ENCODE measurements around the gene MAPKAP1.

MAPKAP1 gene

DNA sequence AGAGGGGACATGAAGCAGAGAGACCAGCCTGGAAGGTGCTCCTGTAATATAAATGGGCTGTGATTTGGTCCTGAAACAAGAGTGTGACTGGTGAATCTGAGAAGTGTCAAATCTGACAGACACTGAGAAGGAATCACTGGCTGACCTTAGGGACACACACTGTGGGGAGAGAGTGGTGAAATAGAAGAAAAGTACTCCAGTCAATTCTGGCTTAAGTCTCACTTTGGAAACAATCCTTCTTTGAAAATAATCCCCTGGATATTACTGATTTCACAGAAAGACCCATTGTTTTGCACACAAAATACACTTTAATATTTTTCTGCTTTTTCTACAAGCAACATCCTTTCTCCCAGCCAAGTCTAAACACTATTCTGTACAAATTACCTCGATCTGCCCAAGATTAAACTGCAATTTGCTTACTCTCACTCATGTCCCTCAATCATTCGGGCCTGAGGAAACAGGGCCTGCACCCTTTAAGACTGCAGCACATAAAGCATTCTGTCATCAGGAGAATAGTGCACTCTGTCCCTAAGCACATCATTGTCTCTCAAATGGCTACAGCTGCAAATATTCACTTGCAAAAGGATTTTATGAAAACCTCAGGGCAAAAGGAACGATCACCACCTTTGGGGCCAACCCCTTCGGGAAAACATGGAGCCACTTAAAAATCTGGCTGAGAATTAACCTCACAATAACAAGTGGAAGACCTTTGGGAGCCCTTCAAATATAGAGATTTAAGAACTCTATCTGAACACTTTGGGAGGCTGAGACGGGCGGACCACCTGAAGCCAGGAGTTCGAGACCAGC, 68.6 kb downstream of the MAPKAP1 start:
- no peak for DNase-seq

DNA sequence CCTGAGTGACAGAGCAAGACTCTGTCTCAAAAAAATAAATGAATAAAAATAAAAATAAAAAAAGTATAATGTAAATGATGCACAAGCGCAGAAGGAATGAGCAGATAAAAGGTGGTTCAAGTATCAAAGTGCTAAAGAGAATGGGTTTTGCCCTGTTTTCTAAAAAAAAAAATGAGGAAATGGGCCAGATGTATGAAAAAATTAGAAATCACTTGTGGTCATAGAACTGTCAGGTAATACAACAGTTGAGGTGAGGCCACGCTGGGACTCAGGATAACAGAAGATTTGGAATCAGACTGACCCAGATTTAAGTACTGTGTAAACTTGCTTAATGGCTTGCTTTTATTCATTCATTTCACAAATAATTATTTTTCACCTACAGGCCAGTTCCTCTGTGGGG, 69.8 kb downstream of the MAPKAP1 start:
- no peak for DNase-seq

DNA sequence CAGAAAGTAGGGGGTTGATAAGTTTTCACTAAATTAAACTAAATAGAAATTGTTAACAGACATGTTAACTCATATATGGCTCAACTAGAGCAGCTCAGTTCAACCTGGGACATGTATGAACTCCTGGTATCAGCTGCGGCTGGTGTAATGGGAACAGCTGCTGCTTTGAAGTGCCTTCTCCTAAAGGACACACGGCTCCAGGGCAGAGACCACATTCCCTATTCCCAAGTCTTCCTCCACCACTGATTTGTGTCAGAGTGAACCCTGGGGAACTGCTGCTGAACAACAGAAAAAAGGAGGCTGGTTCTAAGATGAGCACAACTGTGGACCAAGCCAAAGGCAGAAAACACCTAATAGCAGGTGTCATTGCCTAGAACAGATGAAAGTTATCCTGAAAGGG, 71.1 kb downstream of the MAPKAP1 start:
- no peak for DNase-seq

DNA sequence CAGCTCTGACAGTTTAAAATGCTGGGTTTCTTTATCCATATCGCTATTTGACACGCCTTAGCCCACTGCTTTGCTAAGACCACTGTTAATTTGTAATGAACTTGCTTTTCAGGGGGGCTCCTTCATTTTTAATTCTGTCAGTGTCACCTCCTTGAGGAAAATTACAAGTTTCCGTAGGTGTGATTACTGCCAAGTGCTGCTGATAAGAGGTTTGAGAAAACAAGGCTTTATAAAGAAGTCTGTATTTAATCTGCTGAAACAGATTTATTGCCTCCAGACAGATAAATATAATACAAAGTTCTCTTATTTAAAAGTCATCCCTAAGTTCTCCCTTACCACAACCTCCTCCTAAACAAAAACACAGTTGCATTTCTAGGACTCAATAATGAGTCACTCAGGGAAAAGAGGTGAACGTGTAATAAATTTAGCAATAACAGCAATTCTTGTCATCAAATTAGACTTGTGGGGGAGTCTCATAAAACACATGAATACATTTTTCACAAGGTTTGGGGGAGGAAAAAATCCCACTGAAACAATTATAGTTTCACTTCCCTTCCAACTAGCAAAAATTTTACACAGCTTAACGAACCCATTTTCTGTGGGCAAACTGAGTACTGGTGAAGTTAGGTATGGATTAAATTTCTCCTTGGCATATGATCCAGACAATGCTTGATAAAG, 72.8 kb downstream of the MAPKAP1 start:
- DNase-seq = no peak

DNA sequence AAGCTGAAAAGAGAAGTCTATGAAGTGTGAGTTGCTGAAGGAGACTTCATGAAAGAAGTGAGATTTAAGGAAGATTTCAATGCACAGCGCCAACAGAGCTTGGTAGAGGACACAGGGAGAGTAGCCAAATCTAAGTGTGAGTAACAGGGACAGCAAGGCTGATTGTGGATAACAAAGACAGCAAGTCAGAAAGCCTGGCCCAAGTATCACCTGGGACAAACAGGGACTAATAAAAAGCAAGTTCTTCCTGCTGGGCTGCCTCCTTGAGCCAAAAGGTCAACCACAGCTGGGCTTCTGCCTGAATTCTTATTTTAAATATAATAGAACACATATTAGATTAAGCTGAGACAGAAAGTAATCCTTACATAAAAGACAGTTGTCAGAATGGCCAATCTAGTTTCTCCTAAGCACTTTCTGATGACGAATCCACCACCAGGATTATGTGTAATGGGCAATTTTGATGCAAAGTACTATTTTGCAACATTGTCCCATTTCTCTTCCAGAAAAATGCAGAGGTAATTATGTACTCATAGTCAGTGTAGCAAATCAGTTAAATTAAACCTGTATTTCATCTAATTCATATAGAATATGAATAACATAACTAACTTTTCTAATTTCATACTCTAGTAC, 73.8 kb downstream of the MAPKAP1 start:
- no peak for DNase-seq

DNA sequence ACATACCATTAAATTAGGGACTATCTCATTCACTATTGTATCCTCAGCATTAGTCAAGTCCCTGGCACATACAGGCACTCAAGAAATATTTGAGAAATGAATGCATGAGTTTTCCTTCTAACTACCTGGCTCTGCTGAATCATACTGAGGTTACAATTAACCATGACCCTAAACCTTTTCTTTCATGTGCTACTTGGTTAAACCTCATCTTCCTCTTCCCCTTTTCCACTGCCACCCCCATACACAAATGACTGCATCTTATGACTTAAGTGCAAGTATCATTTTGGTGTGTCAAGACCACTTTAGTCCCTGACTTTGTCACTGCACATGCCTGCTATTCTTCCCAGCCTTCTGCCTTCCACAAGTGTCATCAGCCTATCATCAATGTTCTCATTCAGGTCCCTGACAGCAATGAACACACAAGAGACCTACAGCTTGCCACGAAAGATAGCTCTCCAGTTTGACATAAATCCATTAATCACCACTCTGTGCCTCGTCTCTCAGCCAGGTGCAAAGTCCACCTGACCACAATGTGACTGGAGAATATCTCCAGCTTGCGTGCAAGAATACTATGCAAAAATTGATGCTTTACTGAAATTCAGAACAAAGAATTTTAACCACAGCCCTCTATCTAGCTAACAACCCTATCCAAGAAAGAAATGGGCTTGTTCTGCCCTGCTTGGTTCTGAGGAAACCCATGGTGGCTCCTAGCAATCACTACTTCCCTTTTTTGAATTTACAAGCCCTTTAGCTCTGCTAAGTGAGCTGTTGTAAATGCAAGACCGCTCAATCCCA, 74.5 kb downstream of the MAPKAP1 start:
- DNase-seq = peak in 1 of 2 donors; percentile 31

DNA sequence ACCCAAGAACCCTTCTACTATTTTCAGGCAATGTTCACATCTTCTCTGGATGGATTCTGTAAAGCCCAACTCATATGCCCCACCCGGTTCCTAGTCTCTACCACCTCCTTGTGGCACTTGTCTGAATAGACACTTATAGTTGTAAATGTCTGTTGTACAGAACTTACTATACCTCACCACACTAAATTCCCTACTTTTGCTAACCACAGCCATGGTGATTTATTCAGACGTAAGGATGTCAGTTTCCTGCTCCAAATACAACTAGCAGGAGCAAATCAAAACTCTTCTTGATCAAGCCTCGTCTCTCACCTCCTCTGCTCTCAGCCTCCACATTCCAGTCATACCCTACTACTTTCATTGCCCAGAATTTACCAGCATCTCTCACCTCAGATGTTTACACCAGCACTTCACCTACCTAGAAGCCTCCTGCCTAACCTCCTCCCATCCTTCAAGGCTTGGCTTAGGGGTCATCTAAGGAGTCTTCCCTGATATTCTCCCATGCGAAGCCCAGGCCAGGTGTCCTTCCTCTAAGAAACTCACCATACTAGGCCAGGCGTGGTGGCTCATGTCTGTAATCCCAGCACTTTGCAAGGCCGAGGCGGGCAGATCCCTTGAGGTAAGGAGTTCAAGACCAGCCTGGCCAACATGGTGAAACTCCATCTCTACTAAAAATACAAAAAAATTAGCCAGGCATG, 75.5 kb downstream of the MAPKAP1 start:
- DNase-seq = peak; percentile 22 to 39

DNA sequence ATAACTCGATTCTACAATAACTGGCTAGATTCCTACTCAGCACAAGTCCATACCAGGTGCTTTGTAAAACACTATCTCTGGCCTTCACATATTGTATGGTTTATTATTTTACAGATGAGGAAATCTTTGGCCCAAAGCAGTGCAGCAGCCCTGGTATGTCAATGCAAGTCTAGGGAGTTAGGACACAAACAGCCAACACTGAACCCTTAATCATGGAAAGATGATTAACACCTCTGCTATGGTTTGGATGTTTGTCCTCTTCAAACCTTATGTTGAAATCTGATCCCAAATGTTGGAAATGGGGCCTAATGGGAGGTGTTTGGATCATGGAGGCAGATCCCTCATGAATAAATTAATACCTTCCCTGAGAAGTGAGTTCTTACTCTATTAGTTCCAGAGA, 76.6 kb downstream of the MAPKAP1 start:
- no peak for DNase-seq

DNA sequence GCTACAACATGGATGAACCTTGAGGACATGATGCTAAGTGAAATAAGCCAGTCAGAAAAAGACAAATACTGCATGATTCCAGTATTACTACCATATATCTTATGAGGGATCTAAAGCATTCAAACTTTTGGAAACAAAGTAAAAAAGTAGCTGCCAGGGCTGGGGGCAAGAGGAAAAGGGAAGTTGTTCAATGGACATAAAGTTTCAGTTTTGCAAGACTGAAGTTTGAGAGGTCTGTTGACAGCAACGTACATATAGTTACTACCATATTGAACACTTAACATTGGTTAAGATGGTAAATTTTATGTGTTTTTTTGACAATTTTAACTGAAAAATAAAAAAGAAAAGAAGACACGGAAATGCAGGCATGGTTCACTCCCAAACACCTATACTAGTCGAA, 77.6 kb downstream of the MAPKAP1 start:
- no peak for DNase-seq

DNA sequence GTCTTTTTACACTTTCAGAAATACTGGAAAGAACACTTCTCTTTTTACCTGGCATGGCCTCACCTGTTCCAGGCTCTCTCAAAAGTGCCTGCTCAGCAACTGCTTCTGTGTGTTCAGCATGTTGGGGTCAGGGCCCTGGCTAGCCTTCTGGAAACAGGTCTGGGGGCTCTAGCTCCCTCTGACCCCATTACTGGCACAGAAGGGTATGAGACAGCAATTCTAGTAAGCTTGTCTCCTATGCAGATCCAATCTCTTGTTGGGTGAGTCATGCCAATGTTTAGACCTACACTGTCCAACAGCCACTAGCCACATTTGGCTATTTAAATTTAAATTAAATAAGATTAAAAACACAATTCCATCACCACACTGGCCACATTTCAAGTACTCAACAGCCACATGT, 80.8 kb downstream of the MAPKAP1 start:
- DNase-seq = no peak

DNA sequence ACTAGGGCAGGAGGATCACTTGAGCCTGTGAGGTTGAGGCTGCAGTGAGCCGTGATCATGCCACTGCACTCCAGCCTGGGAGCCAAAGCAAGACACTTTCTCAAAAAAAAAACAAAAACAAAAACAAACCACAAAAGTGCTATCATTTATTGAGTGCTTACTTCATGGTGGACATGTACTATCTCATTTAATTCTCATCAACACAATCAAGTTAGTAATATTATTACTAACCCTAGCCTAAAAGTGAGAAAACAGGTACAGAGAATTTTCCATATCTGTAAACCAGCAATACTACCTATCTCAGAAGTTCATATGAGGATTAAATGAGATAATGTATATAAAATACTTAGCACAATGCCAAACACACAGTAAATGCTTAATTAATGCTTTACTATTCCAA, 85.8 kb downstream of the MAPKAP1 start:
- no peak for DNase-seq

DNA sequence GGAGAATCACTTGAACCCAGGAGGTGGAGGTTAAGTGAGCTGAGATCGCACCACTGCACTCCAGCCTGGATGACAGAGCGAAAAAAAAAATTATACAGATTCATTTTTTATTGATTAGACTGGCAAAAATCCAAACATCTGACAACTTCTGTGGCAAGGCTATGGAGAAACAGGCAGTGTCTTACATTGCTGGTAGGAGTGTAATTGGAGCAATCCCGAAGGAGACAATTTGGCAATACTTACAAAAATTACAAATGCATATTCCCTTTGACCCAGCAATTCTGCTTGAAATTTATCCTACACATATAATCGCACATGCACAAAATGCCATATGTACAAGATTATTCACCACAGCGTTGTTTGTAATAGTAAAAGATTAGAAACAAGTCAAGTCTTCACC, 86.8 kb downstream of the MAPKAP1 start:
- DNase-seq = no peak

DNA sequence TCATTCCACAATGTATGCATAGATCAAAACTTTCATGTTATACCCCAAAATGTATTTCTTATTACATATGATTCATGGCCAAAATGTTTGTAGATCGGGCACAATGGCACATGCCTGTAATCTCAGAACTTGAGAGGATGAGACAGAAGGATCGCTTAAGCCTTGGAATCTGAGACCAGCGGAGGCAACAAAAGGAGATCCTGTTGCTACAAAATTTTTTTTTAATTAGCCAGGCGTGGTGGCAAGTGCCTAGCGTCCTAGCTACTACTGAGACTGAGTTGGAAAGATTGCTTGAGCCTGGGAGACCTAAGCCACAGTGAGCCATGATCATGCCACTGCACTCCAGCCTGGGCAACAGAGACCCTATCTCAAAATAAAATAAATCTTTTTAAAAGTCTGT, 89.9 kb downstream of the MAPKAP1 start:
- no peak for DNase-seq

DNA sequence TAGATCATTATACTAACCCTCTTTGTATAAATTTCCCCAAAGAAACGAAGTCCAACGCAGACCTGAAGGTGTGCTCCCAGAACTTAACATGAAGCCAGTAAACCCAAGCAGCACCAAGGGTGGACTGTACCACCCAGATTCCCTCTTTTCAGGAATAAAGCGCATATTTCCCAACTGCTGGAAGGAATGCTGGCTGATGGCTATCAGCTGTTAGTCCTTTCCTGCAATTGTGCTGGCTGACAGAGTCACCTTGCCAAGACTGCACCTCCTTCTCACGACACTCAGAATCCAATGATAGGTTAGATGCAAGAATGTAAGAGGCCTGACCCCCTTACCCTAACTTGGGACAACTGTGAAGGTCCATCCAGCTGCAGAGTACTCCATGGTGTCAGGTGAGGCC, 93.9 kb downstream of the MAPKAP1 start:
- no peak for DNase-seq

DNA sequence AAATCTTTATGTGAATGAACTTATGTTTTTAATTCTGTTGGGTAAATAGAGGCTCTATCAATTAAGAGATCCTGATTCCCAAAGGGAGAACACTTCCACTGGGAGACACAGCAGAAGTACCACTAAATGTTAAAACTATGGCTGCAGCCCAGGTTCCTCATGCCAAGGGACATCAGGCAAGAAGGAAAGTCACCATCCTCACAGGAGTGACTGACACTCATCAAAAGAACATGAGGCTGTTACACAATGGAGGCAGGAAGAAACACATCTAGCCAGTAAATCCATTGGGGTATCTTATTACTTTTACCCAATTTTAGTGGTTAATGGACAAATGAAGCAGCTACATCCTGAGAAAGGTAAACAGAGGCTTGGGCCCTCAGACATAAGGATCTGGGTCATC, 94.4 kb downstream of the MAPKAP1 start:
- no peak for DNase-seq

DNA sequence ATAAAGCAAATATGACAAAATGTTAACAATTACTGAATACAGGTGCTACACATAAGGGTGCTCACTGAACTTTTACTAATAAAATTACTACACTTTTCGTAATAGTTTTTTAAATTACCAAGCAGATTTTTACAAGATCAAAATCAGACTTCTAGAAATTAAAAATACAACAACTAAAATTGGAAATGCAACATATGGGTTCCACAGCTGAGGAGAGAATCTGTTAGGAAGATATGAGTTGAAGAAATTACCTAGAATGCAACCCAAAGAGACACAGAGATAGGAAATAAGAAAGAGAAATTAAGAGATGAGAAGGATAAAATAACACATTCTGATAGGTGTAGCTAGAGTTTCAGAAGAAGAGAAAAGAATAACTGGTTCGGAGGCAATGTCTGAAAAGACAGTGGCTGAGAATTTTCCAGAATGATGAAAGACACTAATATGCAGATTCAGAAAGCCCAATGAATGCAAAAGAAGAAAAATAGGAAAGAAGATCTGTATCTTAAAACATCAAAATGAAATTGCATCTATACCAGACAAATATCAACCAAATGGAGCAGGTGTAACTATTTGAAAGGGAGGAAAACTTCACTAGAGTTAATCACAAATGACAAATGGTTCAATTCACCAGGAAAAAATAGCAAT, 95.8 kb downstream of the MAPKAP1 start:
- DNase-seq = no peak

DNA sequence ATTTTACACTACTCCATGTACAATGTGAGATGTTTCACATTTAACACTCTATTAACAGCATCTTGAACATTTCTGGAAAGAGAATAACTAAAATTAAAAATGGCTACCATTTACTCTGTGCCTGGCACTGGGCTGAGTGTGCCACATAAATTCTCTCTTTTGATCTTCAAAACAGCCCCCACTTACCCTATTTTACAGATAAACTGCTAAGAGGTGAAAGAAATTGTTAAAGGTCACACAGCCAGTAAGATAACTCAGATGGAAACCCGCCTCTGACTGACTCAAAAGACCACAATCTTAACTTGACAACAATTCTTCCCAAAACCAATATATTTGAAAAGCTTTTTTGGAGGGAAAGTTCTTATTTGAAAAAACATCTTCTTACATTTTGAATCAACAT, 97.3 kb downstream of the MAPKAP1 start:
- DNase-seq = no peak

DNA sequence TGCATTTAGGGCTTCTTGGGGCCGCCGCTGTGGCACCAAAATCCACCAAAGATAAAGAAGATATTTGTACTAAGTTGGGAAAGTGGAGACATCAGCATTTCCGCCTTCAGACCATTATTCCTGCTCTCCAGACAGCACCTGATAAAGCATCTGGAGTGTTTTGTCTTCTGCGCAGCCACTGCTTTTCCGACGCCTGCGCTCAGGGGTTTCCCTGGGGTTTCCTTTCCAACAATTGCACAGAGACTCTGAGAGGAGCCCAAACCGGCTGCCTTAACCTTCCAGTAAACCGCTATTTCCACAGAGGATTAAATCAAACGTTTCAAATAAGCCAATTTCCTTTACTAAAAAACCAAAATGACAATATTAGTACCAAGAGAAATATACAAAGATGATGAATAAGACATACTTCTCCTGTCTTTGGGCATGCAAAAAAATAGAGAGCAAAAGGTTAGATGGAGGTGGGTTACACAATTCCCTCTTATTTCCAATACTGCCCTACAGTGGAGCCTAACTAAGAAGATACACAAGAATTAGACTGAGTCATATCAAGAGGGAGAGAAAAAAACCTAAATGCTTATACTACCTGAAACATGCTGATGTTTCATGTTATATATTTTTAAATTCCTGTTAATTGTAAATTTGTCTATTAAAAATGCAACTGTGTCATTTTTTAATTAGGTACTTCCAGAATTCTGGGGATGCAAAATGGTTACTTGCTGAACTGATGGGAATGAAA, 98.4 kb downstream of the MAPKAP1 start:
- DNase-seq = no peak

DNA sequence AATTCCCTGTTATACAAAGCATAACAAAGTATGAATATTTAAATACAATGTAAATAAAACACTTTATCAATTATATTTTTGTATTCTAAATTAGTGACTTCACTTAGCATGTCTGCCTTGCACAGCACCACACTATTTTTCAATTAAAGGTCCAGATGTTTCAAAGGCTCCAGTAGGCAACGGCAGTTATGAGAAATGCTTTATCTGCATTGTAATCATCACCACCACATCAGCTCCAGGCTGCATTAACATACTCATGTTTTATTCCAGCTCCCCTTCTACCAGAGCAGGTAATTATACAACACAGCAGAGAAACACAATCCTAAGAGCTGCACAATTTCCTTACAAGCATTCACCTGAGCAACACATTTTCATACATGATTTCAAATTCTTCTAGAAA, 102.8 kb downstream of the MAPKAP1 start:
- no peak for DNase-seq

DNA sequence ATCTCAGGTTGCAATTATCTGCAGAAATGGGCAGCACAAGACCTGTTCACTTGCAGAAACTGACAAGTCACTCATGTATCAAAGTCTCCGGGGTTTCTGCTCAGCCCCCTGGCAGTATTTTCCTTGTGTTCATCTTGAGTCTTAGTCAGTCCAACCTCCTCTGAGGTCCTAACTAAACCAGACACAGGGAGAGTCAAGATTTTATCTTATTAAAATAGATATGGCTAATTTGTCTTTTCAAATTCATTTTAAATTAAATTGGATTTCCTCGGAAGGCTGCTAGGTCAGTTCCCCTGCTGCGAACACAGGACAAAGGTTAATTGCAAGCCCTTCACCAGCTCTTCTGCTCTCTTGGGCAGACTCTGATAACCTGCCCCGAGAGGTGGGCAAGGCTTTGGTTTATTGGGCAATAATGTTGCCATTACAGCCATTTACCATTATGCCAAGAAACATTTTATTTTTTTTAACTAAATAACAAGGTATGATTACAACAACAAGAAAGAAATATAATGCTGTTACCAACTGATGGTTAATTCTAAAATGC, 103.5 kb downstream of the MAPKAP1 start:
- no peak for DNase-seq

DNA sequence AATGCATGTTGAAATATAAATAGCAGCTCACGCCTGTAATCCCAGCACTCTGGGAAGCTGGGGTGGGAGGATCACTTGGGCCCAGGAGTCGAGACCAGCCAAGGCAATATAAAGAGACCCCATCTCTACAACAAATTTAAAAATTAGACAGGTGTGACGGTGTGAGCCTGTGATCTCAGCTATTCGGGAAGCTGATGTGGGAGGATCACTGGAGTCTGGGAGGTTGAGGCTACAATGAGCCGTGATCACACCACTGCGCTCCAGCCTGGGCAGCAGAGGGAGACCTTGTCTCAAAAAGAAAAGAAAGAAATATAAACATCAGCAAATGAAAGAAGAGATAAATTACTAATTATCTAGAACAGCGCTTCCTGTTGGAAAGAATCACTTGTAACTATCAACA, 105.0 kb downstream of the MAPKAP1 start:
- DNase-seq = no peak
